Nephron (organoid): ENCODE measurements around the gene RMC1.
A peak's percentile ranks its signal among the peaks of the same experiment; 100 is the strongest.

ENCODE experiments used
- H3K27ac Mint-ChIP-seq, 3 experiments: 2 replicates each; pipeline ENCODE4 v1.8.0; 2020; ENCODE audit warnings: mixed read lengths in 3 of 3, mild to moderate bottlenecking in 2 of 3, moderate library complexity in 1 of 3
- H3K27me3 Mint-ChIP-seq: 2 replicates; pipeline ENCODE4 v1.8.0; 2021; ENCODE audit warnings: low read depth, mild to moderate bottlenecking, moderate library complexity, mixed read lengths
- H3K36me3 Mint-ChIP-seq: 2 replicates; pipeline ENCODE4 v1.8.0; 2020; ENCODE audit warnings: low read depth, mixed read lengths
- H3K4me1 Mint-ChIP-seq: 2 replicates; pipeline ENCODE4 v1.8.0; 2020; ENCODE audit warnings: mixed read lengths
- H3K4me3 Mint-ChIP-seq, 3 experiments: 2 replicates each; pipeline ENCODE4 v1.8.0; 2020; ENCODE audit warnings: mild to moderate bottlenecking in 3 of 3, mixed read lengths in 3 of 3, moderate library complexity in 2 of 3
- H3K9me3 Mint-ChIP-seq: 2 replicates; pipeline ENCODE4 v1.8.0; 2020; ENCODE audit warnings: mixed read lengths
- CTCF ChIP-seq, 3 experiments: fragments of 200-600 bp; sonication (generic); IDR thresholded peaks; one replicate each; pipeline ENCODE4 v1.5.0; 2021; ENCODE audit warnings: antibody characterized with exemption in 3 of 3; ENCODE audit not compliant: unreplicated experiment in 3 of 3

Gene RMC1

GRCh38 chr18:23503038-23503962 lies at the start of gene RMC1:
Gene RMC1 (plus strand): TSS chr18:23503511. CDS start chr18:23503619, 108 bp downstream.
- H3K9me3 Mint-ChIP-seq = no peaks in the 10 kb centered on the region

GRCh38 chr18:23453680-23454058 lies 49.6 kb upstream of the RMC1 start:
- H3K36me3 Mint-ChIP-seq = peaks cover 4% of the 10 kb centered on the region
- no peak for TF ChIP-seq CTCF (IDR thresholded peaks at IDR 0.05; ENCODE audit: unreplicated experiment in 3 of 3)
- H3K4me1 Mint-ChIP-seq = peaks cover 38% of the 10 kb centered on the region
- peak overlapping the region; percentile 76 to 91 (median 80) for H3K27ac Mint-ChIP-seq
- peak overlapping the region; percentile 99 for H3K4me3 Mint-ChIP-seq
- peaks cover 6% of the 10 kb centered on the region for H3K27me3 Mint-ChIP-seq
- no peaks in the 10 kb centered on the region for H3K9me3 Mint-ChIP-seq

More at GRCh38 chr18:23503038-23503962, at the start of gene RMC1:
- Mint-ChIP-seq H3K27ac (peak within 1 kb of the TSS; percentile 39 to 74 (median 45)), H3K4me1 (peaks cover 22% of the 10 kb centered on the region), H3K36me3 (peaks cover 6% of the 10 kb centered on the region), H3K27me3 (peaks cover 15% of the 10 kb centered on the region), H3K4me3 (peak within 1 kb of the TSS; percentile 89 to 99 (median 94))
- TF ChIP-seq CTCF (IDR thresholded peaks at IDR 0.05; ENCODE audit: unreplicated experiment in 3 of 3) = no peak

- peaks cover 51% of the 10 kb centered on the region for H3K4me1 Mint-ChIP-seq
- H3K36me3 Mint-ChIP-seq = peaks cover 8% of the 10 kb centered on the region
- no peak for TF ChIP-seq CTCF (IDR thresholded peaks at IDR 0.05; ENCODE audit: unreplicated experiment in 3 of 3)
- no peaks in the 10 kb centered on the region for H3K9me3 Mint-ChIP-seq
- no peak overlapping the region for H3K4me3 Mint-ChIP-seq
- no peaks in the 10 kb centered on the region for H3K27me3 Mint-ChIP-seq
- no peak overlapping the region for H3K27ac Mint-ChIP-seq
These were observed 46.5 kb upstream of the RMC1 start for GRCh38 chr18:23456835-23457234.

GRCh38 chr18:23458830-23459529 lies 44.3 kb upstream of the RMC1 start:
- Mint-ChIP-seq H3K4me1 (peaks cover 41% of the 10 kb centered on the region), H3K27me3 (no peaks in the 10 kb centered on the region), H3K36me3 (peaks cover 27% of the 10 kb centered on the region), H3K9me3 (no peaks in the 10 kb centered on the region), H3K27ac (peak overlapping the region in 1 of 3 experiments; percentile 44), H3K4me3 (no peak overlapping the region)
- no peak for TF ChIP-seq CTCF (IDR thresholded peaks at IDR 0.05; ENCODE audit: unreplicated experiment in 3 of 3)

GRCh38 chr18:23459530-23459921 lies 43.8 kb upstream of the RMC1 start:
- Mint-ChIP-seq H3K27ac (peak overlapping the region in 1 of 3 experiments; percentile 44), H3K4me3 (no peak overlapping the region)

More at GRCh38 chr18:23459530-23459921, 43.8 kb upstream of the RMC1 start:
- Mint-ChIP-seq H3K9me3 (no peaks in the 10 kb centered on the region), H3K27me3 (no peaks in the 10 kb centered on the region), H3K36me3 (peaks cover 33% of the 10 kb centered on the region), H3K4me1 (peaks cover 36% of the 10 kb centered on the region)
- TF ChIP-seq CTCF (IDR thresholded peaks at IDR 0.05; ENCODE audit: unreplicated experiment in 3 of 3) = no peak
